Measurements from ENCODE around the gene GMDS. TPM values are rescaled to one million over a fixed set of nuclear protein-coding genes. Genes with fewer than 3 reads are reported as not detected.

GMDS gene
- total and polyA plus RNA-seq, 11 donors = 4.5 to 10.7 (median 7.0) TPM

DNA sequence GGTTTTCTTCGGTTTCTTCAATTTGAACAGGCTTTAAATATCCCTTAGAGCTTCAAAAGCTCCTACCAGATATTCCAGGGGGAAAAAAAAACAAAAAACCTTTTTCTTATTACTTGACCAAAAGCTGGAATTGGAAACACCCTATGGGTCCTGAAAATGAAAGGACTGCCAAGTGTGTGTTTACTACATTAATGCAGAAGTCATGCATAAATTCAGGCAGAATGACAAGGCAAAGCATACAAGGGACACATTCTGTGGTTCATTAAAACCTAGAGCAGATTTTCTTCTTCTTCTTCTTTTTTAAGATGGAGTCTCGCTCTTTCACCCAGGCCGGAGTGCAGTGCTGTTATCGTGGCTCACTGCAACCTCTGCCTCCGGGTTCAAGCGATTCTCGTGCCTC, 119.1 kb downstream of the GMDS start:
- TF ChIP-seq POLR2A (IDR thresholded peaks at IDR 0.05) (no peak), CTCF (IDR thresholded peaks at IDR 0.05) (no peak)
- Histone ChIP-seq H3K4me3 (no peak overlapping the region), H3K36me3 (no peaks in the 10 kb centered on the region), H3K27me3 (no peaks in the 10 kb centered on the region), H3K4me1 (peaks cover 0 to 23% (median 11%) of the 10 kb centered on the region in 12 donors), H3K9me3 (no peaks in the 10 kb centered on the region), H3K27ac (peak overlapping the region in 1 of 12 donors; percentile 61)
- intact Hi-C loops (cut with DNase I) = loop anchor here in 2 of 10 donors (10.0 kb wide), 2 partner anchors 68 to 508 kb away; no protein-coding TSS in a partner anchor
- WGBS, 4 donors = 94 to 97% (median 96%) methylated on average over 7 of the region's 7 CpGs
- ATAC-seq (no peak), DNase-seq (no peak)

- no peaks in the 10 kb centered on the region for H3K36me3 ChIP-seq
- peaks cover 0 to 23% (median 11%) of the 10 kb centered on the region in 12 donors for H3K4me1 ChIP-seq
- DNase-seq (no peak), ATAC-seq (no peak)
- no peak overlapping the region for H3K27ac ChIP-seq
- H3K27me3 ChIP-seq = no peaks in the 10 kb centered on the region
- intact Hi-C loops (cut with DNase I) = loop anchor here in 2 of 10 donors (10.0 kb wide), 2 partner anchors 70 to 510 kb away; no protein-coding TSS in a partner anchor
- no peak for TF ChIP-seq POLR2A (IDR thresholded peaks at IDR 0.05)
- no peak for TF ChIP-seq CTCF (IDR thresholded peaks at IDR 0.05)
- H3K9me3 ChIP-seq = no peaks in the 10 kb centered on the region
- WGBS, 4 donors = 97 to 100% (median 98%) methylated on average over 3 of the region's 3 CpGs
- H3K4me3 ChIP-seq = no peak overlapping the region
Observed at GRCh38 chr6:2125158-2125557, 120.2 kb downstream of the GMDS start.

DNA sequence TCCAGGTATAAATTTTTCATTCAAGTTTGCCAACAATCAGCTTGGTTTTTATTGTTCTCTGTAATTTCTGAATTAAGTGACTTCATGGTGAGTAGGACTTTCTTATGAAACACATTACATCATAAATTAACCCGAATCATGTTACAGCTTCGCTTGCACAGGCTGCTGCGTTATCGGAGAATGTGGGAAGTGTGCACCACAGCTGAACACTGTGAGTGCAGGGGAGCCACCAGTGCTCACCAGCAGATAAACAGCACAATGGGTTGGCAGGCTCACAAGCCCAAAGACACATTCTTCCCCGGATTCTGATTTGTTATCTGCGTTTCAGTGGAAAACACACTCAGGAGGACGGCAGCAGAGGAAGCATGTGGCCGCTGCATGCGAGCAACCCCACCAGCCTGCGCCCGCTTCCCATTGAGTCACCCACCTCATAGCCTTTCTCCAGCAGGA, 121.1 kb downstream of the GMDS start:
- Histone ChIP-seq H3K4me1 (peaks cover 0 to 23% (median 11%) of the 10 kb centered on the region in 12 donors), H3K9me3 (no peaks in the 10 kb centered on the region), H3K27me3 (no peaks in the 10 kb centered on the region), H3K27ac (no peak overlapping the region), H3K4me3 (no peak overlapping the region), H3K36me3 (no peaks in the 10 kb centered on the region)
- 37 to 50% (median 44%) methylated on average over 11 of the region's 11 CpGs for WGBS, 4 donors
- no peak for TF ChIP-seq POLR2A (IDR thresholded peaks at IDR 0.05)
- TF ChIP-seq CTCF (IDR thresholded peaks at IDR 0.05) = no peak
- ATAC-seq (peak; percentile 24 to 68 (median 49)), DNase-seq (peak in 2 of 5 donors; percentile 31 to 35)
- intact Hi-C loops (cut with DNase I) = loop anchor here in 2 of 10 donors (10.0 kb wide), 2 partner anchors 71 to 511 kb away; no protein-coding TSS in a partner anchor

- TF ChIP-seq POLR2A (IDR thresholded peaks at IDR 0.05) (no peak), CTCF (IDR thresholded peaks at IDR 0.05) (no peak)
- H3K4me3 ChIP-seq = no peak overlapping the region
- H3K27me3 ChIP-seq = no peaks in the 10 kb centered on the region
- DNase-seq (no peak), ATAC-seq (no peak)
- H3K36me3 ChIP-seq = no peaks in the 10 kb centered on the region
- 96 to 100% (median 98%) methylated on average over 3 of the region's 3 CpGs for WGBS, 4 donors
- no peaks in the 10 kb centered on the region for H3K9me3 ChIP-seq
- peaks cover 0 to 7% (median 0%) of the 10 kb centered on the region in 12 donors for H3K4me1 ChIP-seq
- intact Hi-C loops (cut with DNase I) = loop anchor here in 2 of 10 donors (10.0 kb wide), 2 partner anchors 74 to 514 kb away; no protein-coding TSS in a partner anchor
- H3K27ac ChIP-seq = no peak overlapping the region
Observed at GRCh38 chr6:2120912-2121311, 124.5 kb downstream of the GMDS start.

Measured in heart left ventricle (tissue), 16 donors.